NCI-H1436 (cell line): ENCODE results near the gene CDK17.
"Not testable (repeated sequence)": the region's sequence is repeated elsewhere in the genome, so short reads cannot be mapped to it uniquely, and the experiment has no call there.

ENCODE experiments used
- DNase-seq: peaks from one replicate; lab custom pipeline; 2025; lab: John Stamatoyannopoulos, UW

The CDK17 gene

DNA sequence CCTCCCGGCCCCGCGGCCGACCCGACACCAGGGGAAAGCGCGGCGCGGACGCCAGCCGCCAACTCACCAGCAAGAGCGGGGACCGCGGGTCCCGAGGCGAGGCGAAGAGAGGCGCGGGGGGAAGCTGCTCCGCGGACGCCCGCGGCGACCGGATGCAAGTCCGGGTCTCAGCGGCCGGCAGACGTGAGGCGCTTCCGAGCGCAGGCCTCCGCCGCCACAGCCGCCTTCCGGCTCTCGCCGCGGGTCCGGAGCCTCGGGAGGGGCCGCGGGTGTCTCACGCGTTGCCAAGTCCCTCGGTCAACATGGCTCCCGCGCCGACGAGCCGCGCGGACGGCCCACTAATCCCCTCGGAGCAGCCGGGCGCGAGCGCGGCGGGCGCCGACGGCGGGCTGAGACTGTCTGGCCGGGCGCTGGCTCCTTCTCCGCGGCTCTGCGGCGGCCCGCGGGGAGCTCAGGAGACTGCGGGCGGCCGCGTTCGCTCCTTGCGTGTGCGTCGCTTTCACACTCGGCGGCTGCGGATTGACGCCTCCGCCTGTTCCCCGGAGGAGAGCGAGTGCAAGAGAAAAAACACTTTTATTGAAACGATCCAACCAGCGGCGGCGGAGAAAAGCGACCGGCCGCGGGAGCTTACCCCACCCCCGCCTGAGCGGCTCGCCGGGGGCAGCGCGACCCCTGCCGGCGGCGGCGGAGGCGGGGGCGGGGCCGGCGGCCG lies at the start of gene CDK17:
CDK17 (minus strand) TSS at position 521 of the 712 bp plus-strand sequence. CDS start 65,603 bp downstream, outside the sequence.
- DNase-seq, result peak; percentile 86

GRCh38 chr12:96448300-96448699 lies 48.1 kb upstream of the CDK17 start:
- no peak for DNase-seq

DNA sequence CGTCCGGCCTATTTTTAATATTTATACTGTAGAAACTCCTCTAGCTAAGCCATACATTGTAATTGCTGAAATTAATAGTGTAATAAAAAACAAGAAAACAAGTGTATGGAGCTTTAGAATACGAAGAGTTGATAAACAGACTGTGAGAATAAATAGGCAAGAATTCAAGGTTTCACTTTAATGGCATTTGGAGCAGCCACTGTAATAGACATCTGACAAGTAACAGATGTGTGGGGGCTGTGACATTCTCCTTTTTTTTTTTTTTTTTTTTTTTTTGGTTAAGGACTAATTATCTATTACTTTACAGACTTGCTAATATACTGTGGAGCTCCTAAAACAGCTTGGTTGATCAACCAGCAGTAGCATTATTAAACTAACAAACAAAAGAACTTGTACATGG lies 47.0 kb upstream of the CDK17 start:
- no peak for DNase-seq

- no peak for DNase-seq
These were observed 45.7 kb upstream of the CDK17 start for GRCh38 chr12:96445691-96446583.

DNA sequence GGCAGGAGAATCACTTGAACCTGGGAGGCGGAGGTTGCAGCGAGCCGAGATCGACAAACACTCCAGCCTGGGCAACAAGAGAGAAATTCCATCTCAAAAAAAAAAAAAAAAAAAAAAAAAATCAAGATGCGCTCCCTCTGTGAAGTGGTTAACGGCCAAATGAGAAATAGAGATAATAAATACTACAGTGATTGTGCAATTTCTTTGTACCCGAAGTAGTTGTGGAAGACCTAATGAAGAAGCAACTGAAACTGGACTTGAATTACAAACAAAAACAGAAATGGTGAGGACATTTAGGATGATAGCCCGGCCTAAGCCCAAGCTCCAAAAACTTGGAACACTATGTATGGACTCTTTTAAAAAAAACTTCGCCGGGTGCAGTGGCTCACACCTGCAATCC lies 44.2 kb upstream of the CDK17 start:
- no peak for DNase-seq

DNA sequence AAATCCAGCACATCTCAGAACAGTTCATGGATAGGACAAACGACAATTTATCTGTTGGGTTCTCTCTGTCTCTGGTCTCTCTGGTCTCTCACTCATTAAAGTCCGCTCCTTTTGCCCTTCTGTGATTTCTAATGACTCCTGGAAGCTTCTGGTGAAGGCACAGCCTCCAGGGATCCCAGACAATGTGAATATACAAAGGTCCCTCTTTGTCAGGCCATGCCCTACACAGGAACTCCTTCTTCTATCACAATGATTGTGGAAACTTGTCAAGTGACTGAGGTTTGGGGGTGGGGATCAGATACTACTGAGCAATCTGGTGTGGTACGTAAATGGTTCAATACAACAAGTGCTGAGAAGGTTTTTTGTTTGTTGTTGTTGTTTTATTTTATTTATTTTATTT lies 42.7 kb upstream of the CDK17 start:
- no peak for DNase-seq

- DNase-seq, result no peak
These were observed 41.6 kb upstream of the CDK17 start for GRCh38 chr12:96441816-96442215.

- DNase-seq, result no peak
These were observed 38.1 kb upstream of the CDK17 start for GRCh38 chr12:96438330-96438729.

DNA sequence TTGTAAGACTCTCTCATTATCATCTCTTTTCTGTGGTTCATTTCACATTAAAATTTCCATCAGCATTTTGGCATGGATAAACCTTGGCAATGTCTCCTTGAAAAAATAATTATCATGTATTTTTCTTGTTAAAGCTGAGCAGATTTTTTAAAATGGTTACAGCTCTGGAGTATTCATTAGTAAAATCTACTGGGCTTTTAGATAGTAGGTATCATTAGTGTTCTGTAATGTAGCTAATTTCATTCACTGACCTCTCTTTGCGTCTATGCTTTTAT lies 36.9 kb upstream of the CDK17 start:
- DNase-seq, result no peak

GRCh38 chr12:96436366-96437170 lies 36.3 kb upstream of the CDK17 start:
- no peak for DNase-seq

- no peak for DNase-seq
These were observed 33.9 kb upstream of the CDK17 start for GRCh38 chr12:96434107-96434506.

DNA sequence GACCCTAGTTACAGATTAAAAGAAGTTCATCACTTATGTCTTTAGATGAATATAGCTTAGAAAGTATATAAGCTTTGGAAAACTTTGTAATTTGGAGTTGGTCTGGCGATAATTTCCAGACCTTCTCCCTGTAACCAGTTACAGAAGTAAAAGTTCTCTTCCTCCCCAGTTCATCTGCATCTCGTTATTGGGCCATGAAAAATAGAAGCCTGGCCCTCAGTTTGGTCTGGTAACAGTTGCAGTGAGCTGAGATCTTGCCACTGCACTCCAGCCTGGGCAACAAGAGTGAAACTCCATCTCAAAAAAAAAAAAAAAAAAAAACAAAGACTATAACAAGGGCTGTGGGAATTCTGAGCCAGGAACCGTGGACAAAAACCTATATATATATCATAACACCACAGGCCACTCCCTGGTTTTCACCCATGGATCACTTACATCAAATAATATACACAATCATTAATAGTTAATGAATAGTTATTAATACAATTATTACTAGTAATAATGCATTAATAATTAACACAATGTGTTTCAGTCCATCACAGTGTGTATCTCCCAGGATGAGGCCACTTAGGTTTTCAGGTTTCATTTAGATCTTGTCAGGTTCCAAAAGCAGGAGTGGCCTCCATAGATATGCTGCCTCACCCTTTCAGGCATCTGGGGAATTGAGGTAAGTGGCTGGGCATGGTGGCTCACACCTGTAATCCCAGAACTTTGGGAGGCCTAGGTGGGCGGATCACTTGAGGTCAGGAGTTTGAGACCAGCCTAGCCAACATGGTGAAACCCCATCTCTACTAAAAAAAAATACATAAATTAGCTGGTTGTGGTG lies 32.5 kb upstream of the CDK17 start:
- DNase-seq, result not testable (repeated sequence)

DNA sequence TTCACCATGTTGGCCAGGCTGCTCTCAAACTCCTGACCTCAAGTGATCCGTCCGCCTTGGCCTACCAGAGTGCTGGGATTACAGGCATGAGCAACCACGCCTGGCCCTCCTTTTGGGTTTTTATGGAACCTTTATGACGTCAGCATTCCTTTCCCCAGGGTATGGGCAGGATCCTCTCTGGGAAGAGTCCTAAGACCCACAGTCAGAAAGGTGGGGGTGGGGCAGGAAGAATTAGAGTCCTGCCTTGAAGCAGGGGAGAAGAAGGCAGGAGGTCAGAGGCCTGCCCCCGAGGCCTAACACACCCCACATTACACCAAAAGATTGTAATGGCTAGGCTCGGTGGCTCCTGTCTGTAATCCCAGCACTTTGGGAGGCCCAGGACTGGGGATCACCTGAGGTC lies 30.8 kb upstream of the CDK17 start:
- no peak for DNase-seq

- no peak for DNase-seq
These were observed 27.1 kb upstream of the CDK17 start for GRCh38 chr12:96427269-96427729.

- DNase-seq, result no peak
These were observed 25.7 kb upstream of the CDK17 start for GRCh38 chr12:96425951-96426350.

DNA sequence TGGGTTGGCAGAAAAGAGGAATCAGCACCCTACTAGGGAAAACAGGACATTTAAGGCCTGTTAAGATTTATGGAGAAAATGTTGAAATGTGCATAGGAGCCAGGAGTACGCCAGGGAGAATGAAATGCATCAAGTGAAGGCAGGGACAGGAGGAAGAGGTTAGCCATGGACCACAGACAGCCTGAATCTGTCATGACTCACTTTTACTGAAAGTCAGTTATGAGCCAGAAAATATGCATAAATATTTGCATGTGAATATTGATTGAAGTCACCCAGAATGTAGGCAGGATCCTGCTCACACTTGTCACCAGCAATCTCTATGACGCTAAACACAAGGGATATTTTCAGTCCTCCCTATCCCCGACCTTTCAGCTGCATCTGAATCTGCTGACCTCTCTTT lies 25.1 kb upstream of the CDK17 start:
- DNase-seq, result no peak

GRCh38 chr12:96424601-96425000 lies 24.4 kb upstream of the CDK17 start:
- DNase-seq, result no peak

GRCh38 chr12:96422192-96422591 lies 22.0 kb upstream of the CDK17 start:
- no peak for DNase-seq

DNA sequence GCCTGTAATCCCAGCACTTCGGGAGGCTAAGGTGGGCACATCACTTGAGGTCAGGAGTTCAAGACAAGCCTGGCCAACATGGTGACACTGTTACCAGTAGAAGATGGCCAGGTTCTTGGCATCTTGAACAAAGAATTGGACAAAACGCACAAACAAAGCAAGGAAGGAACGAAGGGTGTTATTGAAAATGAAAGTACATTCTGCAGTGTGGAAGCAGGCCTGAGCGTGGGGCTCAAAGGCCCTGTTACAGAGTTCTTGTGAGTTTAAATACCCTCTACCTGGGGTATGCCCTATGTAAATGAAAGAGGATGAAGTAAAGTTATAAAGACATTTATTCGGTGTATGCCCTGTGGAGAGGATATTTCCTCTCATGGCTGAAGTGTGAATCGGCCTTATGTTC lies 20.8 kb upstream of the CDK17 start:
- DNase-seq, result no peak

- DNase-seq, result no peak
These were observed 20.1 kb upstream of the CDK17 start for GRCh38 chr12:96420277-96420835.

GRCh38 chr12:96419576-96420276 lies 19.5 kb upstream of the CDK17 start:
- no peak for DNase-seq
